ENCODE results near the gene CHST8. TPM values are rescaled to one million over a fixed set of nuclear protein-coding genes. Genes with fewer than 3 reads are reported as not detected.

The CHST8 gene
- total RNA-seq, 4 donors from 2014 or later = 0.39 to 4.4 (median 0.96) TPM

- Histone ChIP-seq H3K27me3 (peaks cover 0 to 11% of the 10 kb centered on the region in 2 donors), H3K27ac (no peak overlapping the region), H3K4me1 (peaks cover 0 to 2% (median 0%) of the 10 kb centered on the region in 4 donors), H3K9me3 (no peaks in the 10 kb centered on the region), H3K36me3 (no peaks in the 10 kb centered on the region), H3K4me3 (no peak overlapping the region)
- no peak for DNase-seq (ENCODE audit: low spot score in 2 of 2)
- no peak for TF ChIP-seq POLR2A (IDR thresholded peaks at IDR 0.05)
- WGBS, 2 donors = 77 to 82% methylated on average over 12 of the region's 12 CpGs
Observed at GRCh38 chr19:33627962-33628839, 6.4 kb downstream of the CHST8 start.

GRCh38 chr19:33628921-33629825 lies 7.4 kb downstream of the CHST8 start:
- TF ChIP-seq CTCF (IDR thresholded peaks at IDR 0.05) = no peak
- TF ChIP-seq EP300 (IDR thresholded peaks at IDR 0.05) = no peak
- TF ChIP-seq POLR2A (IDR thresholded peaks at IDR 0.05) = no peak
- H3K4me3 ChIP-seq = no peak overlapping the region
- H3K9me3 ChIP-seq = no peaks in the 10 kb centered on the region
- no peak for DNase-seq (ENCODE audit: low spot score in 2 of 2)
- WGBS, 2 donors = 81 to 82% methylated on average over 8 to 13 of the region's 13 CpGs
- peaks cover 0 to under 1% of the 10 kb centered on the region in 2 donors for H3K27me3 ChIP-seq
- H3K36me3 ChIP-seq = no peaks in the 10 kb centered on the region
- no peak overlapping the region for H3K27ac ChIP-seq
- no peaks in the 10 kb centered on the region for H3K4me1 ChIP-seq

- Histone ChIP-seq H3K9me3 (peaks cover 0 to under 1% (median 0%) of the 10 kb centered on the region in 4 donors), H3K27me3 (no peaks in the 10 kb centered on the region), H3K36me3 (no peaks in the 10 kb centered on the region), H3K27ac (no peak overlapping the region), H3K4me3 (no peak overlapping the region), H3K4me1 (no peaks in the 10 kb centered on the region)
- TF ChIP-seq CTCF (IDR thresholded peaks at IDR 0.05) (no peak), EP300 (IDR thresholded peaks at IDR 0.05) (no peak), POLR2A (IDR thresholded peaks at IDR 0.05) (no peak)
- 78 to 86% methylated on average over 8 to 9 of the region's 9 CpGs for WGBS, 2 donors
- DNase-seq (ENCODE audit: low spot score in 2 of 2) = no peak
Observed at GRCh38 chr19:33629826-33630375, 8.1 kb downstream of the CHST8 start.

GRCh38 chr19:33630880-33631608 lies 9.3 kb downstream of the CHST8 start:
- no peak for DNase-seq (ENCODE audit: low spot score in 2 of 2)
- TF ChIP-seq CTCF (IDR thresholded peaks at IDR 0.05) (no peak), POLR2A (IDR thresholded peaks at IDR 0.05) (no peak), EP300 (IDR thresholded peaks at IDR 0.05) (no peak)
- H3K36me3 ChIP-seq = no peaks in the 10 kb centered on the region
- no peaks in the 10 kb centered on the region for H3K4me1 ChIP-seq
- H3K27me3 ChIP-seq = no peaks in the 10 kb centered on the region
- H3K4me3 ChIP-seq = no peak overlapping the region
- 54 to 63% methylated on average over 11 to 13 of the region's 13 CpGs for WGBS, 2 donors
- no peak overlapping the region for H3K27ac ChIP-seq
- peaks cover 0 to 3% (median 0%) of the 10 kb centered on the region in 4 donors for H3K9me3 ChIP-seq

- Histone ChIP-seq H3K4me1 (no peaks in the 10 kb centered on the region), H3K4me3 (no peak overlapping the region), H3K36me3 (no peaks in the 10 kb centered on the region), H3K9me3 (peaks cover 0 to 3% (median 0%) of the 10 kb centered on the region in 4 donors), H3K27ac (no peak overlapping the region), H3K27me3 (no peaks in the 10 kb centered on the region)
- no peak for TF ChIP-seq POLR2A (IDR thresholded peaks at IDR 0.05)
- TF ChIP-seq CTCF (IDR thresholded peaks at IDR 0.05) = no peak
- TF ChIP-seq EP300 (IDR thresholded peaks at IDR 0.05) = no peak
- 48 to 52% methylated on average over 6 of the region's 6 CpGs for WGBS, 2 donors
- no peak for DNase-seq (ENCODE audit: low spot score in 2 of 2)
Observed at GRCh38 chr19:33631609-33631973, 9.8 kb downstream of the CHST8 start.
